H1 (cell line): ENCODE data around the gene ODC1. TPM values are rescaled to one million over a fixed set of nuclear protein-coding genes. Genes with fewer than 3 reads are reported as not detected.

Experiments
- polyA plus RNA-seq, 7 experiments: library from polyadenylated mRNA; depleted of rRNA in 3 of 7; stranded (reverse) in 5 of 7; unstranded in 2 of 7; fragments of >200 nt in 5 of 7; fragments of 200-250 nt in 2 of 7; gene quantifications; 1 replicate in 5 of 7; 2 replicates in 1 of 7; 4 replicates in 1 of 7; pipeline versions ENCODE4 v1.2.1 to v1.2.3, GENCODE V29; 2011 to 2013; ENCODE audit warnings: missing spikeins in 2 of 7, mixed read lengths in 2 of 7
- total RNA-seq: library from RNA; stranded (reverse); fragmentation: NEBNext Ultra II Directional; extraction: Animal tissue kit (Norgen Biotek cat#: 25700); gene quantifications from 2 replicates; pipeline ENCODE4 v1.2.1, GENCODE V29; 2021
- TF ChIP-seq, protein P1 (sequence below): fragments of 300-600 bp; sonication (generic); IDR thresholded peaks from 2 replicates; pipeline ENCODE4 v1.7.1; 2012; ENCODE audit warnings: low read length, moderate library complexity, mild to moderate bottlenecking, inconsistent platforms; ENCODE audit not compliant: insufficient replicate concordance

Gene ODC1
- total and polyA plus RNA-seq, 2 of the 8 experiments (the other 6 are each of a cell fraction or from before 2014, with no cell fraction given), result 57.2 to 76.7 TPM

DNA sequence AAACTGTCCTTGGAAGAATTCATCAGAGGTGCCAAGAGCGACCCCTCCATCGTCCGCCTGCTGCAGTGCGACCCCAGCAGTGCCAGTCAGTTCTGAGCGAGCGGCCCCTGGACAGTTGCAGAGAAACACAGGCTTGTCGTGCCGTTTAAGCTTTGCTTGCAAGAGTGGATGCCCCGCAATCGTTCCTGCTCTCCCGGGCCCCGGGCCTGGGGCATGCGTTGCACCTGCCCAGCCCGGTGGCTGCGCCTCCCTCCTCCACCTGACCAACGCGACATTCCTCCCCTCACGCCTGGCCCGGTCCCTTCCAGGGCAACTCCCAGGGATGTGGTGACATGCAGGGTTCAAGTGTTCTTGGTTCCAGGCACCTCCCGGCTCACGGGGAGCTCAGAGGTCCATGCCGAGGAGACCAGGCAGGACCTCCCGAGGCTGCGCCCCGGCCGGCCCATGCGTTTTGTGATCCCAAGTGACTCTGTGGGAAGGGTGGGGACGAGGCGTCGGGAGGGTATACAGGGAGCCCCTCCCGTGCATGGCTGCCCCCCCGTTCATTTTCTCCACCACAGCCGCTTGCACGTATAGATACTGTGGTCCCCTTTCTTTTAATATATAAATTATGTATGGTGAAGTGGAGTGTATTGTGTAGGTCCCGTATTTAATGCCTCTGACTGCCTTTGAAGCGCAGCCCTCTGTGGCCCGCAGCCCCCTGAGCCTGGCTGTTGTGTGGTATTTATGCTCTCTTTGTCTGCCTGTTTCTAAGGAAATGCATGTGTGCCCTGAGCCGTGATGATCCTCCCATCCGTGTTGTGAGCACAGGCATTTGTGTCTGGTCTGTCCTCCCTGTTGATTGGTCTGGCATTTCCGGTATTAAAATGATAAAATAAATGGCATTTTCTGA is 21.2 kb downstream of the ODC1 start (continued):
- TF ChIP-seq, protein P1, sequence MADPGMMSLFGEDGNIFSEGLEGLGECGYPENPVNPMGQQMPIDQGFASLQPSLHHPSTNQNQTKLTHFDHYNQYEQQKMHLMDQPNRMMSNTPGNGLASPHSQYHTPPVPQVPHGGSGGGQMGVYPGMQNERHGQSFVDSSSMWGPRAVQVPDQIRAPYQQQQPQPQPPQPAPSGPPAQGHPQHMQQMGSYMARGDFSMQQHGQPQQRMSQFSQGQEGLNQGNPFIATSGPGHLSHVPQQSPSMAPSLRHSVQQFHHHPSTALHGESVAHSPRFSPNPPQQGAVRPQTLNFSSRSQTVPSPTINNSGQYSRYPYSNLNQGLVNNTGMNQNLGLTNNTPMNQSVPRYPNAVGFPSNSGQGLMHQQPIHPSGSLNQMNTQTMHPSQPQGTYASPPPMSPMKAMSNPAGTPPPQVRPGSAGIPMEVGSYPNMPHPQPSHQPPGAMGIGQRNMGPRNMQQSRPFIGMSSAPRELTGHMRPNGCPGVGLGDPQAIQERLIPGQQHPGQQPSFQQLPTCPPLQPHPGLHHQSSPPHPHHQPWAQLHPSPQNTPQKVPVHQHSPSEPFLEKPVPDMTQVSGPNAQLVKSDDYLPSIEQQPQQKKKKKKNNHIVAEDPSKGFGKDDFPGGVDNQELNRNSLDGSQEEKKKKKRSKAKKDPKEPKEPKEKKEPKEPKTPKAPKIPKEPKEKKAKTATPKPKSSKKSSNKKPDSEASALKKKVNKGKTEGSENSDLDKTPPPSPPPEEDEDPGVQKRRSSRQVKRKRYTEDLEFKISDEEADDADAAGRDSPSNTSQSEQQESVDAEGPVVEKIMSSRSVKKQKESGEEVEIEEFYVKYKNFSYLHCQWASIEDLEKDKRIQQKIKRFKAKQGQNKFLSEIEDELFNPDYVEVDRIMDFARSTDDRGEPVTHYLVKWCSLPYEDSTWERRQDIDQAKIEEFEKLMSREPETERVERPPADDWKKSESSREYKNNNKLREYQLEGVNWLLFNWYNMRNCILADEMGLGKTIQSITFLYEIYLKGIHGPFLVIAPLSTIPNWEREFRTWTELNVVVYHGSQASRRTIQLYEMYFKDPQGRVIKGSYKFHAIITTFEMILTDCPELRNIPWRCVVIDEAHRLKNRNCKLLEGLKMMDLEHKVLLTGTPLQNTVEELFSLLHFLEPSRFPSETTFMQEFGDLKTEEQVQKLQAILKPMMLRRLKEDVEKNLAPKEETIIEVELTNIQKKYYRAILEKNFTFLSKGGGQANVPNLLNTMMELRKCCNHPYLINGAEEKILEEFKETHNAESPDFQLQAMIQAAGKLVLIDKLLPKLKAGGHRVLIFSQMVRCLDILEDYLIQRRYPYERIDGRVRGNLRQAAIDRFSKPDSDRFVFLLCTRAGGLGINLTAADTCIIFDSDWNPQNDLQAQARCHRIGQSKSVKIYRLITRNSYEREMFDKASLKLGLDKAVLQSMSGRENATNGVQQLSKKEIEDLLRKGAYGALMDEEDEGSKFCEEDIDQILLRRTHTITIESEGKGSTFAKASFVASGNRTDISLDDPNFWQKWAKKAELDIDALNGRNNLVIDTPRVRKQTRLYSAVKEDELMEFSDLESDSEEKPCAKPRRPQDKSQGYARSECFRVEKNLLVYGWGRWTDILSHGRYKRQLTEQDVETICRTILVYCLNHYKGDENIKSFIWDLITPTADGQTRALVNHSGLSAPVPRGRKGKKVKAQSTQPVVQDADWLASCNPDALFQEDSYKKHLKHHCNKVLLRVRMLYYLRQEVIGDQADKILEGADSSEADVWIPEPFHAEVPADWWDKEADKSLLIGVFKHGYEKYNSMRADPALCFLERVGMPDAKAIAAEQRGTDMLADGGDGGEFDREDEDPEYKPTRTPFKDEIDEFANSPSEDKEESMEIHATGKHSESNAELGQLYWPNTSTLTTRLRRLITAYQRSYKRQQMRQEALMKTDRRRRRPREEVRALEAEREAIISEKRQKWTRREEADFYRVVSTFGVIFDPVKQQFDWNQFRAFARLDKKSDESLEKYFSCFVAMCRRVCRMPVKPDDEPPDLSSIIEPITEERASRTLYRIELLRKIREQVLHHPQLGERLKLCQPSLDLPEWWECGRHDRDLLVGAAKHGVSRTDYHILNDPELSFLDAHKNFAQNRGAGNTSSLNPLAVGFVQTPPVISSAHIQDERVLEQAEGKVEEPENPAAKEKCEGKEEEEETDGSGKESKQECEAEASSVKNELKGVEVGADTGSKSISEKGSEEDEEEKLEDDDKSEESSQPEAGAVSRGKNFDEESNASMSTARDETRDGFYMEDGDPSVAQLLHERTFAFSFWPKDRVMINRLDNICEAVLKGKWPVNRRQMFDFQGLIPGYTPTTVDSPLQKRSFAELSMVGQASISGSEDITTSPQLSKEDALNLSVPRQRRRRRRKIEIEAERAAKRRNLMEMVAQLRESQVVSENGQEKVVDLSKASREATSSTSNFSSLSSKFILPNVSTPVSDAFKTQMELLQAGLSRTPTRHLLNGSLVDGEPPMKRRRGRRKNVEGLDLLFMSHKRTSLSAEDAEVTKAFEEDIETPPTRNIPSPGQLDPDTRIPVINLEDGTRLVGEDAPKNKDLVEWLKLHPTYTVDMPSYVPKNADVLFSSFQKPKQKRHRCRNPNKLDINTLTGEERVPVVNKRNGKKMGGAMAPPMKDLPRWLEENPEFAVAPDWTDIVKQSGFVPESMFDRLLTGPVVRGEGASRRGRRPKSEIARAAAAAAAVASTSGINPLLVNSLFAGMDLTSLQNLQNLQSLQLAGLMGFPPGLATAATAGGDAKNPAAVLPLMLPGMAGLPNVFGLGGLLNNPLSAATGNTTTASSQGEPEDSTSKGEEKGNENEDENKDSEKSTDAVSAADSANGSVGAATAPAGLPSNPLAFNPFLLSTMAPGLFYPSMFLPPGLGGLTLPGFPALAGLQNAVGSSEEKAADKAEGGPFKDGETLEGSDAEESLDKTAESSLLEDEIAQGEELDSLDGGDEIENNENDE, result no peak
